ENCODE measurements around the gene KRTAP17-1. TPM values are rescaled to one million over a fixed set of nuclear protein-coding genes. Genes with fewer than 3 reads are reported as not detected.

Gene KRTAP17-1
- total RNA-seq, 1 experiment from 2014 or later: not detected

DNA sequence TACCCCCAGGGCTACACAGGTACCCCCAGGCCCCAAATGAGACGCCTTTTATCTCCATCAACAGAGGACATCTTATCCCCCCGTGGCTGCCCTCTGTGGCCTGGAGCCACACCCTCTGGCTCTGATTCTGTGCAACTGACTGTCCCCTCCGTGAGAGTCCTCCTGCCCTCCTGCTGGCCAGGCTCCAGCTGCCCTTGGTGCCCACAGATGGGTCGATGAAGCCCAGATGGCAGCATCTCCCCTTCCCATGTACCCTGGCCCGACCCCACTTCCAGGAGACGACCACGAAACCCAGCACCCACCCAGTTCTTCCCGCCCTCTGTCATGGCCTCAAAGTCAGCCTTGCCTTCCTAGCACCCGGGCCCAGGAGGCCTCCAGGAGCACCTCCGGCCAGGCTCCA is 9.6 kb upstream of the KRTAP17-1 start (continued):
- TF ChIP-seq, protein P1, sequence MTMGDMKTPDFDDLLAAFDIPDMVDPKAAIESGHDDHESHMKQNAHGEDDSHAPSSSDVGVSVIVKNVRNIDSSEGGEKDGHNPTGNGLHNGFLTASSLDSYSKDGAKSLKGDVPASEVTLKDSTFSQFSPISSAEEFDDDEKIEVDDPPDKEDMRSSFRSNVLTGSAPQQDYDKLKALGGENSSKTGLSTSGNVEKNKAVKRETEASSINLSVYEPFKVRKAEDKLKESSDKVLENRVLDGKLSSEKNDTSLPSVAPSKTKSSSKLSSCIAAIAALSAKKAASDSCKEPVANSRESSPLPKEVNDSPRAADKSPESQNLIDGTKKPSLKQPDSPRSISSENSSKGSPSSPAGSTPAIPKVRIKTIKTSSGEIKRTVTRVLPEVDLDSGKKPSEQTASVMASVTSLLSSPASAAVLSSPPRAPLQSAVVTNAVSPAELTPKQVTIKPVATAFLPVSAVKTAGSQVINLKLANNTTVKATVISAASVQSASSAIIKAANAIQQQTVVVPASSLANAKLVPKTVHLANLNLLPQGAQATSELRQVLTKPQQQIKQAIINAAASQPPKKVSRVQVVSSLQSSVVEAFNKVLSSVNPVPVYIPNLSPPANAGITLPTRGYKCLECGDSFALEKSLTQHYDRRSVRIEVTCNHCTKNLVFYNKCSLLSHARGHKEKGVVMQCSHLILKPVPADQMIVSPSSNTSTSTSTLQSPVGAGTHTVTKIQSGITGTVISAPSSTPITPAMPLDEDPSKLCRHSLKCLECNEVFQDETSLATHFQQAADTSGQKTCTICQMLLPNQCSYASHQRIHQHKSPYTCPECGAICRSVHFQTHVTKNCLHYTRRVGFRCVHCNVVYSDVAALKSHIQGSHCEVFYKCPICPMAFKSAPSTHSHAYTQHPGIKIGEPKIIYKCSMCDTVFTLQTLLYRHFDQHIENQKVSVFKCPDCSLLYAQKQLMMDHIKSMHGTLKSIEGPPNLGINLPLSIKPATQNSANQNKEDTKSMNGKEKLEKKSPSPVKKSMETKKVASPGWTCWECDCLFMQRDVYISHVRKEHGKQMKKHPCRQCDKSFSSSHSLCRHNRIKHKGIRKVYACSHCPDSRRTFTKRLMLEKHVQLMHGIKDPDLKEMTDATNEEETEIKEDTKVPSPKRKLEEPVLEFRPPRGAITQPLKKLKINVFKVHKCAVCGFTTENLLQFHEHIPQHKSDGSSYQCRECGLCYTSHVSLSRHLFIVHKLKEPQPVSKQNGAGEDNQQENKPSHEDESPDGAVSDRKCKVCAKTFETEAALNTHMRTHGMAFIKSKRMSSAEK (CRISPR knock-in tag; IDR thresholded peaks at IDR 0.05; ENCODE audit: borderline replicate concordance): no peak
- no peak for TF ChIP-seq JAZF1 (CRISPR knock-in tag; IDR thresholded peaks at IDR 0.05)
- no peak for TF ChIP-seq NR3C1 (CRISPR knock-in tag; conservative IDR thresholded peaks at IDR 0.05; ENCODE audit: low read depth)
- no peak for TF ChIP-seq PRDM15 (CRISPR knock-in tag; IDR thresholded peaks at IDR 0.05)
- TF ChIP-seq ZNF263 (CRISPR knock-in tag; IDR thresholded peaks at IDR 0.05; ENCODE audit: low read depth): no peak

GRCh38 chr17:41324180-41325075 is 8.9 kb upstream of the KRTAP17-1 start:
- ChIA-PET CTCF (interaction anchor here (0.9 to 2.5 kb wide), 4 partner anchors 123 to 461 kb away, joined by 3 to 11 read pairs (median 5); no protein-coding TSS in a partner anchor), POLR2A (no interaction called here)
- Mint-ChIP-seq H3K36me3 (peaks cover 10% of the 10 kb centered on the region; the same call in 1 of the 2 replicates), H3K27me3 (ENCODE audit: low read depth) (no peaks in the 10 kb centered on the region), H3K4me1 (0 out of 2 replicates have a peak, but pooled peaks cover 3% of the 10 kb centered on the region), H3K4me3 (no peak overlapping the region), H3K9me3 (peaks cover 16% of the 10 kb centered on the region), H3K27ac (no peak overlapping the region)
- TF ChIP-seq CTCF (IDR thresholded peaks at IDR 0.05) (peak; percentile 7; the same call in 1 of the 2 replicates), NR1H2 (CRISPR knock-in tag; IDR thresholded peaks at IDR 0.05) (no peak)
- ATAC-seq (peak; percentile 95), DNase-seq (ENCODE audit: low spot score) (peak; percentile 63)

DNA sequence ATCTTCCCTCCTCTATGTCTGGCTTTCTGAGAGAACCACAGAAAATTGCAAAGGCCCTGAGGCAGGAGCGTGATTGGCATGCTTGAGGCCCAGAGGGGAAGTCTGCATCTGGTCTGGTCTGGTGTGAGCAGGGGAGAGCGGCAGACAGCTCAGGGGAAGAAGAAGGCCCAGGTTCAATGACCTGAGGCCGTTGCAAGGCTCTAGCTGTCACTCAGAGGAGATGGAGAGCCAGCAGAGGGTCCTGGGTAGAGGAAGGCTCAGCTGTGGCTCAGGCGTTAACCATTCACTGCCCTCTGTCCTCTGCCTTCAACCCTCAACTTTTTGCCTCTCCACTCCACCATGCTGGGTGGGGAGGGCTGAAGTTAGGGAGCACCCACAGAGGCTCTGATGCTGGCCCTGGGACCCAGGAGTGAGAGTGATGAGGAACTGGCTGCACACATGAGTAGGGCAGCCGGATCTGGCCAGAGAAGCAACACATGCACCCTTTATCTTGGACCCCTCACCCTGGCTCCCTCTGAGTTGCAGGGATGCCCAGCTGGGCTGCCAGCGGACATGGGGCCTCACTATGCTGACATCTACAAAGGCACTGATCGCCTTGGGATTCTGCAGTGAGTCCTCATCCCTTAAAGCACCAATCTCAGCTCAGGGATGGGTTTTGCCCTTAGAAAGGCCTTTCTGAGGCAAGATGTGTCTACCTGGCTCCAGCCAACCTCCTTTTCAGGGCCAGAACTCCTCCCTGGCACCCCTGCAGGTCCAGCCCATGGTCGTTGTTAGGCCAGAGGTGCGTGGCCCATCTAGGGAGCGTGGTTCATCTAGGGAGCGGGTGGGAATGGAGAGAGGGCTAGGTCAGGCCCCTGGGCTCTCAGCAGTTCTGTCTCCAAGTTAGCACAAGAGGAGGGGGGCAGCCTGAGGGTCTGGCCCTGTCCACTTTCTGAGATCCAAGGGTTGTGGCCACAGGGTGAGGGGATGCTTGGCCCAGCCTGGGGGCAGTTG is 7.7 kb upstream of the KRTAP17-1 start:
- CTCF ChIA-PET: interaction anchor here (0.5 to 2.5 kb wide), 36 partner anchors 9 to 466 kb away, joined by 3 to 11 read pairs (median 4); partner anchors contain the start of genes EIF1, KRT39 and KRTAP16-1
- H3K27ac Mint-ChIP-seq: no peak overlapping the region
- H3K36me3 Mint-ChIP-seq: peaks cover 14% of the 10 kb centered on the region; the same call in 1 of the 2 replicates
- DNase-seq (ENCODE audit: low spot score) (no peak), ATAC-seq (no peak)
- peaks cover 21% of the 10 kb centered on the region for H3K9me3 Mint-ChIP-seq
- H3K4me1 Mint-ChIP-seq: 0 out of 2 replicates have a peak, but pooled peaks cover 3% of the 10 kb centered on the region
- H3K4me3 Mint-ChIP-seq: no peak overlapping the region
- POLR2A ChIA-PET: no interaction called here
- no peaks in the 10 kb centered on the region for H3K27me3 Mint-ChIP-seq (ENCODE audit: low read depth)
- TF ChIP-seq ATF6 (CRISPR knock-in tag; IDR thresholded peaks at IDR 0.05): no peak
- TF ChIP-seq JAZF1 (CRISPR knock-in tag; IDR thresholded peaks at IDR 0.05): no peak
- no peak for TF ChIP-seq CDX4 (CRISPR knock-in tag; IDR thresholded peaks at IDR 0.05; ENCODE audit: borderline replicate concordance)
- TF ChIP-seq JUN (CRISPR knock-in tag; IDR thresholded peaks at IDR 0.05): no peak
- TF ChIP-seq, protein P2, sequence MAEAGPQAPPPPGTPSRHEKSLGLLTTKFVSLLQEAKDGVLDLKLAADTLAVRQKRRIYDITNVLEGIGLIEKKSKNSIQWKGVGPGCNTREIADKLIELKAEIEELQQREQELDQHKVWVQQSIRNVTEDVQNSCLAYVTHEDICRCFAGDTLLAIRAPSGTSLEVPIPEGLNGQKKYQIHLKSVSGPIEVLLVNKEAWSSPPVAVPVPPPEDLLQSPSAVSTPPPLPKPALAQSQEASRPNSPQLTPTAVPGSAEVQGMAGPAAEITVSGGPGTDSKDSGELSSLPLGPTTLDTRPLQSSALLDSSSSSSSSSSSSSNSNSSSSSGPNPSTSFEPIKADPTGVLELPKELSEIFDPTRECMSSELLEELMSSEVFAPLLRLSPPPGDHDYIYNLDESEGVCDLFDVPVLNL (CRISPR knock-in tag; IDR thresholded peaks at IDR 0.05; ENCODE audit: borderline replicate concordance, low read depth): no peak
- TF ChIP-seq IRF2 (CRISPR knock-in tag; IDR thresholded peaks at IDR 0.05; ENCODE audit: borderline replicate concordance, low read depth): no peak
- TF ChIP-seq MYBL2 (CRISPR knock-in tag; IDR thresholded peaks at IDR 0.05): no peak
- TF ChIP-seq SMAD3 (CRISPR knock-in tag; IDR thresholded peaks at IDR 0.05; ENCODE audit: borderline replicate concordance): no peak
